H1 (cell line): Measurements from ENCODE around the gene NKIRAS2. TPM values are rescaled to one million over a fixed set of nuclear protein-coding genes. Genes with fewer than 3 reads are reported as not detected.

Source experiments
- CBX8 ChIP-seq: fragments of 300-800, 300-1000 bp; sonication (generic); IDR thresholded peaks from 2 replicates; pipeline ENCODE4 v1.7.1; 2016; ENCODE audit warnings: low read depth, low read length, borderline replicate concordance
- CHD2 ChIP-seq: IDR thresholded peaks from 2 replicates; pipeline ENCODE4 v1.6.1; 2012; ENCODE audit warnings: low read length, improper control_type of control experiment
- KDM1A ChIP-seq: fragments of 200-600, 300-600 bp; sonication (generic); IDR thresholded peaks from 2 replicates; pipeline ENCODE4 v1.7.1; 2016; ENCODE audit warnings: mild to moderate bottlenecking, low read length, borderline replicate concordance
- TAF7 ChIP-seq: optimal IDR thresholded peaks from 2 replicates; pipeline ENCODE3; 2011; ENCODE audit warnings: low read depth, mild to moderate bottlenecking, inconsistent platforms, low read length, moderate library complexity, borderline replicate concordance
- TBP ChIP-seq: IDR thresholded peaks from 2 replicates; pipeline ENCODE4 v1.6.1; 2011; ENCODE audit warnings: low read depth, low read length, improper control_type of control experiment
- polyA plus RNA-seq, 7 experiments: library from polyadenylated mRNA; depleted of rRNA in 3 of 7; stranded (reverse) in 5 of 7; unstranded in 2 of 7; fragments of >200 nt in 5 of 7; fragments of 200-250 nt in 2 of 7; gene quantifications; 1 replicate in 5 of 7; 2 replicates in 1 of 7; 4 replicates in 1 of 7; pipeline versions ENCODE4 v1.2.1 to v1.2.3, GENCODE V29; 2011 to 2013; ENCODE audit warnings: missing spikeins in 2 of 7, mixed read lengths in 2 of 7
- total RNA-seq: library from RNA; stranded (reverse); fragmentation: NEBNext Ultra II Directional; extraction: Animal tissue kit (Norgen Biotek cat#: 25700); gene quantifications from 2 replicates; pipeline ENCODE4 v1.2.1, GENCODE V29; 2021
- TF ChIP-seq, protein P1 (sequence below): IDR thresholded peaks from 2 replicates; pipeline ENCODE4 v1.6.1; 2012; ENCODE audit warnings: low read length, inconsistent platforms

Gene NKIRAS2
- total and polyA plus RNA-seq, 2 of the 8 experiments (the other 6 are each of a cell fraction or from before 2014, with no cell fraction given): 34.5 to 51.1 TPM

DNA sequence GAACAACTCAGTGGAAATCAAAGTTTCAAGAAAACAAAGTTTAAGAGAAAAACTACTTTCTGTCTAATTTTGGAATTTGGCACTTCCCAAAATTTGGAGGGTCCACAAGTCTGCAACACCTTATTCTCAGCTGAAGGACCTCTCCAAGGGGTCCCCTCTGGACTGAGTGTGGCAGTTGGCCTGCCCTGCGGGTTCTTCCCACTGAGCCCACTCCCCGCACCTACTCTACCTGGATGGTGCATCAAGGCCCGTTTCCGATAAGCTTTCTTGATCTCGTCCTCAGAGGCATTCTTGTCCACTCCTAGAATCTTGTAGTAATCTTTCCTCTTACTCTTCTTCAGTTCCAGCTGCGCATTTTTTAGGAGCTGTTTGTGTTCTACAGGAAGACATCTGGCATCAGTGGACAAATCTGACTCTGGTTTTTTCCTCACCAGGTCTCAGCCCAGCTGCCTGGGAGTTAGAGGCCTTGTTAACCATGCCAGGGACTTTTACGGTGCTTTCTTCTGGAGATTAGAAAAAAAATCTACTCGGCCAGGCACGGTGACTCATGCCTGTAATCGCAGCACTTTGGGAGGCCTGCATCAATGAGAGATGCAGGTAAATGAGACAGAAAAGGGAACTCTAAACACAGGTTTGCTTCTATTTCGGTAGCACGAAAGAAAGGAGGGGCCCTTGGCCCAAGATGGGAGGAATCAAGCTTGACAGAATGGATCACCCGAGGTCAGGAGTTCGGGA lies 37.7 kb upstream of the NKIRAS2 start (continued):
- no peak for TF ChIP-seq CBX8
- no peak for TF ChIP-seq KDM1A
- TF ChIP-seq, protein P1, sequence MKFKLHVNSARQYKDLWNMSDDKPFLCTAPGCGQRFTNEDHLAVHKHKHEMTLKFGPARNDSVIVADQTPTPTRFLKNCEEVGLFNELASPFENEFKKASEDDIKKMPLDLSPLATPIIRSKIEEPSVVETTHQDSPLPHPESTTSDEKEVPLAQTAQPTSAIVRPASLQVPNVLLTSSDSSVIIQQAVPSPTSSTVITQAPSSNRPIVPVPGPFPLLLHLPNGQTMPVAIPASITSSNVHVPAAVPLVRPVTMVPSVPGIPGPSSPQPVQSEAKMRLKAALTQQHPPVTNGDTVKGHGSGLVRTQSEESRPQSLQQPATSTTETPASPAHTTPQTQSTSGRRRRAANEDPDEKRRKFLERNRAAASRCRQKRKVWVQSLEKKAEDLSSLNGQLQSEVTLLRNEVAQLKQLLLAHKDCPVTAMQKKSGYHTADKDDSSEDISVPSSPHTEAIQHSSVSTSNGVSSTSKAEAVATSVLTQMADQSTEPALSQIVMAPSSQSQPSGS: no peak
- TF ChIP-seq CHD2: no peak
- no peak for TF ChIP-seq TBP
- TF ChIP-seq TAF7: no peak
